Astrocyte of the spinal cord (primary cell): Measurements from ENCODE around the gene TUT4.

Source experiments
- DNase-seq: peaks from one replicate; pipeline ENCODE4 v3.0.0; 2011; ENCODE audit warnings: low read depth, low spot score
- H3K4me3 ChIP-seq: 2 replicates; pipeline ENCODE4 v1.5.1; 2011; ENCODE audit warnings: low read depth, mild to moderate bottlenecking, low read length, moderate library complexity
- CTCF ChIP-seq: IDR thresholded peaks from 2 replicates; pipeline ENCODE4 v1.5.1; 2012; ENCODE audit warnings: low read depth, mild to moderate bottlenecking, low read length, inconsistent platforms
- in situ Hi-C: cut with HindIII; loops from 2 replicates; pipeline ENCODE4 v1.10.0; 2017; ENCODE audit warnings: low sequenced_read_pairs

TUT4 gene

GRCh38 chr1:52552505-52553361, at the start of gene TUT4:
TSS of gene TUT4 (minus strand) at chr1:52553092. CDS start at chr1:52526280, 26,812 bp downstream.
- peak; percentile 87 for DNase-seq
- peak within 1 kb of the TSS; percentile 88 for H3K4me3 ChIP-seq
- in situ Hi-C loops: no loop called here
- TF ChIP-seq CTCF: peak; percentile 15

- peak within 1 kb of the TSS; percentile 44 for H3K4me3 ChIP-seq
- no peak for TF ChIP-seq CTCF
- in situ Hi-C loops: no loop called here
- DNase-seq: peak; percentile 43
Observed at GRCh38 chr1:52601991-52602855, 49.3 kb upstream of the TUT4 start, which contains the start of gene GPX7. TSS of gene GPX7 (plus strand) at chr1:52602371. CDS start at chr1:52602410, 39 bp downstream.

- H3K4me3 ChIP-seq: no peak overlapping the region
- TF ChIP-seq CTCF: no peak
- no peak for DNase-seq
- in situ Hi-C loops: no loop called here
Observed at GRCh38 chr1:52601519-52601918, 48.6 kb upstream of the TUT4 start.

- in situ Hi-C loops: no loop called here
- DNase-seq: no peak
- no peak overlapping the region for H3K4me3 ChIP-seq
- no peak for TF ChIP-seq CTCF
Observed at GRCh38 chr1:52600533-52601179, 47.8 kb upstream of the TUT4 start.

- TF ChIP-seq CTCF: no peak
- DNase-seq: no peak
- H3K4me3 ChIP-seq: no peak overlapping the region
- in situ Hi-C loops: no loop called here
Observed at GRCh38 chr1:52599236-52599635, 46.3 kb upstream of the TUT4 start.

- no peak overlapping the region for H3K4me3 ChIP-seq
- no peak for TF ChIP-seq CTCF
- no peak for DNase-seq
- in situ Hi-C loops: no loop called here
Observed at GRCh38 chr1:52598729-52599128, 45.8 kb upstream of the TUT4 start.
